ENCODE results near the gene DPYSL4. TPM values are rescaled to one million over a fixed set of nuclear protein-coding genes. Genes with fewer than 3 reads are reported as not detected.

The DPYSL4 gene
- total RNA-seq, 6 experiments from 2014 or later = 0.24 to 0.31 (median 0.25) TPM; not detected in 3

DNA sequence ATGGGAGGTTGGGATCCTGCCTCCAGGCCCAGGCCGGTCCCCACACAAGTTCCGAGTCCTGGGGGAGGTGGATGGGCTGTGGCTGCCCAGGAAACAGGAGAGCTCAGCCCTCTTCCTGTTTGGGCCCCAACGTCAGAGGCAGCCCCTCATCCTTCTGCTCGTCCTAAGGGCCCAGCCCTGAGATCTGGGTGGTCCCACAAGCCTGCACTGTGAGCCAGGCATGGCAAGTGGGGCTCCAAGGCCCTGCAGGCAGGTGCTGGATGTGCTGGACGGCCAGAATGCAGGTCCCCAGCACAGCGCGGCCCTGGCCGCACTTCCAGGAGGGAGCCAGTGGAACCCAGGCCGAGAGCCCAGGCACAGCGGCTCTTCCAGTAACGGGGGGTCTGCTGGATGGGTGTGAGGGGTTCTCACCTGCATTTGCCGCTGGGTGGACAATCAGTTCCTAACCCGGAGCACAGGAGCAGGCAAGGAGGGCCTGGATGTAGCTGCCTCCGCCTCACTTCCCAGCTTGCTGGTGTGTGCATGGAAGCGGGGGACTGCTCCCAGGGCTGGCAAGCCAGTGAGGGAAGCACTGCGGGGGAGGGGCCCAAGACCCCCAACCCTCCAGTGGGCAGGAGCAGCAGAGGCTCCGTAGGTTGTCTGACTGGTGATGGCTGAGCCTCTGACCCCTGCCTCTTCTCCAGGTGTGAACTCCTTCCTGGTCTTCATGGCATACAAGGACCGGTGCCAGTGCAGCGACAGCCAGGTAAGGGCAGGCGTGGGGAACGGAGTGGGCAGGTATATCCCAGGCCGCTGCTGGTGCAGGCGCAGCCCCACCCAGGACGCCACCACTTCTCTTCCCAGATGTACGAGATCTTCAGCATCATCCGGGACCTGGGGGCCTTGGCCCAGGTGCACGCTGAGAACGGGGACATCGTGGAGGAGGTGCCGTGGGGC is 9.7 kb downstream of the DPYSL4 start:
- no peaks in the 10 kb centered on the region for H3K9me3 ChIP-seq
- no peak overlapping the region for H3K4me3 ChIP-seq
- H3K27ac ChIP-seq = no peak overlapping the region
- H3K4me1 ChIP-seq = no peaks in the 10 kb centered on the region
- ATAC-seq (no peak), DNase-seq (peak in 1 of 3 donors; percentile 49)
- no peaks in the 10 kb centered on the region for H3K27me3 ChIP-seq
- intact Hi-C loops (cut with DNase I) = no loop called here
- WGBS (ENCODE audit: insufficient coverage, low coverage, low lambda C conversion rate, missing lambda C conversion rate) = 68% methylated on average over 7 of the region's 30 CpGs
- no peaks in the 10 kb centered on the region for H3K36me3 ChIP-seq
- TF ChIP-seq, protein P1, sequence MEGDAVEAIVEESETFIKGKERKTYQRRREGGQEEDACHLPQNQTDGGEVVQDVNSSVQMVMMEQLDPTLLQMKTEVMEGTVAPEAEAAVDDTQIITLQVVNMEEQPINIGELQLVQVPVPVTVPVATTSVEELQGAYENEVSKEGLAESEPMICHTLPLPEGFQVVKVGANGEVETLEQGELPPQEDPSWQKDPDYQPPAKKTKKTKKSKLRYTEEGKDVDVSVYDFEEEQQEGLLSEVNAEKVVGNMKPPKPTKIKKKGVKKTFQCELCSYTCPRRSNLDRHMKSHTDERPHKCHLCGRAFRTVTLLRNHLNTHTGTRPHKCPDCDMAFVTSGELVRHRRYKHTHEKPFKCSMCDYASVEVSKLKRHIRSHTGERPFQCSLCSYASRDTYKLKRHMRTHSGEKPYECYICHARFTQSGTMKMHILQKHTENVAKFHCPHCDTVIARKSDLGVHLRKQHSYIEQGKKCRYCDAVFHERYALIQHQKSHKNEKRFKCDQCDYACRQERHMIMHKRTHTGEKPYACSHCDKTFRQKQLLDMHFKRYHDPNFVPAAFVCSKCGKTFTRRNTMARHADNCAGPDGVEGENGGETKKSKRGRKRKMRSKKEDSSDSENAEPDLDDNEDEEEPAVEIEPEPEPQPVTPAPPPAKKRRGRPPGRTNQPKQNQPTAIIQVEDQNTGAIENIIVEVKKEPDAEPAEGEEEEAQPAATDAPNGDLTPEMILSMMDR (IDR thresholded peaks at IDR 0.05) = no peak
- no peak for TF ChIP-seq POLR2A (IDR thresholded peaks at IDR 0.05)

DNA sequence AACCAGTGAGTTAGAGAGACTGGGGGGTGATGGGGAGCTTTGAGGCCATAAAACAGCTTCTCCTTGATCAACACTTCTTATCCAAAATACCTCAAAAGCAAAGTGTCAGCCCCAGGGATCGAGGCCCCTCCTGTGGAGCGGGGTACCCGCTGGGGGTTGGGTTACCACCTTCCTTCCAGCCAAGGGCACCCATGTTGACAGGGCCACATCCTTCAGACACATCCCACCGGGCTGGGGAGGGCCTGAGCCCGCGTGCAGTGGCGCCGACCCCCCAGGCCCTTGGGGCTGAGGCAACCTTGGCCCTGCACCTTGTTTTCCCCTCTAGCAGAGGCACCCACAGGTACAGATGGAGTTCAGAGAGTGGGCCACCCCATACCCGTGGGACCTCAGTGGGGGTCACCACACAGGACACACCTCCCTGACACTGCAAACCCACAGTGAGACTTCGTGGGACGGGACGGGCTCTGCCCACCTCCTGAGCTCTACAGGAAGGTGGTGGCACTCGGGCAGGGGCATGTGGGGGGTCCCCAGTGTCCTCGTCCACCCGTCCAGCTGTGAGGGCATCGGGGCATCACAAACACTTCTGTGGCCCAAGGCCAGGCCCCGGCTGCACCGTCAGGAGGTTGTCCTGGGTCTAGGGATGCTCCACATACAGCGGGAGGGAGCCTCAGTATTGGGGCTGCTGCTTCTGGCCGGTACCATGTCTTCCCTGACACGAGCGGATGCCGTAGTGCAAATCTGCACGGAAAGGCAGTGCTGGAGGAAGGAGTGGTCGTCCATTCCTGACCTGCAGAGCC is 10.7 kb downstream of the DPYSL4 start:
- intact Hi-C loops (cut with DNase I) = no loop called here
- TF ChIP-seq, protein P1 (IDR thresholded peaks at IDR 0.05) = no peak
- no peak for TF ChIP-seq POLR2A (IDR thresholded peaks at IDR 0.05)
- 20% methylated on average over 1 of the region's 25 CpGs for WGBS (ENCODE audit: insufficient coverage, low coverage, low lambda C conversion rate, missing lambda C conversion rate)
- DNase-seq (peak in 1 of 3 donors; percentile 50), ATAC-seq (no peak)
- Histone ChIP-seq H3K4me1 (no peaks in the 10 kb centered on the region), H3K9me3 (no peaks in the 10 kb centered on the region), H3K27ac (no peak overlapping the region), H3K36me3 (no peaks in the 10 kb centered on the region), H3K27me3 (no peaks in the 10 kb centered on the region), H3K4me3 (no peak overlapping the region)

DNA sequence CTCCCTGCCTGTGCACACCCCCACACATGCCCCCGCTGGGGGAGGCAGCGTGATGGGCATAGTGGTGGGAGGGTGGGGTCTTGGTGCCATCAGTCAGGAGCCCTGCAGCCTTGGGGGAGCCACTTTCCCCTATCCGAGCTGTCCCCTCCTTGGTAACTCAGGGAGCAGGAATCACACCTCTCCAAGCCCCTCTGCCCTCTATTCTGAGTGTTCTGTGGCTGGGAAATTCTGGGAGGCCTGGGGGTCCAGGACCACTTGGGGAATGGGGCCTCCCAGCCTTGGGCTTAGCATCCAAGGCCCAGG is 11.3 kb downstream of the DPYSL4 start:
- 10% methylated on average over 2 of the region's 3 CpGs for WGBS (ENCODE audit: insufficient coverage, low coverage, low lambda C conversion rate, missing lambda C conversion rate)
- H3K9me3 ChIP-seq = no peaks in the 10 kb centered on the region
- H3K36me3 ChIP-seq = no peaks in the 10 kb centered on the region
- TF ChIP-seq POLR2A (IDR thresholded peaks at IDR 0.05) = no peak
- TF ChIP-seq, protein P1 (IDR thresholded peaks at IDR 0.05) = no peak
- ATAC-seq (no peak), DNase-seq (peak in 1 of 3 donors; percentile 32)
- intact Hi-C loops (cut with DNase I) = no loop called here
- H3K27me3 ChIP-seq = no peaks in the 10 kb centered on the region
- H3K27ac ChIP-seq = no peak overlapping the region
- no peaks in the 10 kb centered on the region for H3K4me1 ChIP-seq
- no peak overlapping the region for H3K4me3 ChIP-seq

DNA sequence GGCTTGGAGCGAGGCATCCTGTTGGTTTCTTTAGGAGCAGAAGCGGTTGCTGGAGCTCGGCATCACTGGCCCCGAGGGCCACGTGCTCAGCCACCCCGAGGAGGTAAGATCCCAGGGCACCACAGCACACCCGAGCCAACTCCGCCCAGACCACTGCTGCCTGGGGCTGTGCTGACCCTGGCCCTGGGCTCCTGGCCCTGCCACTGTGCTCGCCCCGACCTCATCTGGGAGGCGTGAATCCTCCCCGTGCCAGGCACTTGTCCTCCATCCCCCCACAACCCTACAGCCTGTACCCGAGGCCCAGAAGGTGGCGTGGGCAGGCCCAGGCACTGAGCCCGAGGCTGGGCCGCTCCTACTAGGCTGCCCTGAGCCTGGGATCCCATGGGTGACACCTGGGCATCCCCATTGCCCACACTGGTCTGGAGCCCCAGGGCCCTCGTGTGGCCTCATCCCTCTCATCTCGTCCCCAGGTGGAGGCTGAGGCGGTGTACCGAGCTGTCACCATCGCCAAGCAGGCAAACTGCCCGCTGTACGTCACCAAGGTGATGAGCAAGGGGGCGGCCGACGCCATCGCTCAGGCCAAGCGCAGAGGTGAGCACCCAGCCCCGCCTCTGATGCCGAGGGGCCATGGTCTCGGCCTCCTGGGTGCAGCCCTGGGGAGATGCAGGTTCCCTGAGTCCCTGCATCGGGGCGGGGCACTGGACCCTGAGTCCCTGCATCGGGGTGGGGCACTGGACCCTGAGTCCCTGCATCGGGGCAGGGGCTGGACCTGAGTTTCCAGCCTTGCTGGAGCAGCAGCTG is 11.8 kb downstream of the DPYSL4 start:
- H3K4me3 ChIP-seq = no peak overlapping the region
- ATAC-seq (no peak), DNase-seq (peak in 1 of 3 donors; percentile 47)

More for the DNA sequence above, 11.8 kb downstream of the DPYSL4 start:
- intact Hi-C loops (cut with DNase I) = no loop called here
- Histone ChIP-seq H3K27me3 (no peaks in the 10 kb centered on the region), H3K9me3 (no peaks in the 10 kb centered on the region), H3K36me3 (no peaks in the 10 kb centered on the region), H3K27ac (no peak overlapping the region), H3K4me1 (no peaks in the 10 kb centered on the region)
- no CpG with 5 or more reads among the region's 35 CpGs for WGBS (ENCODE audit: insufficient coverage, low coverage, low lambda C conversion rate, missing lambda C conversion rate)
- TF ChIP-seq, protein P1 (IDR thresholded peaks at IDR 0.05) = no peak
- no peak for TF ChIP-seq POLR2A (IDR thresholded peaks at IDR 0.05)

Data from right lobe of liver (tissue), 6 donors.